ENCODE data around the gene BHLHA15.

DNA sequence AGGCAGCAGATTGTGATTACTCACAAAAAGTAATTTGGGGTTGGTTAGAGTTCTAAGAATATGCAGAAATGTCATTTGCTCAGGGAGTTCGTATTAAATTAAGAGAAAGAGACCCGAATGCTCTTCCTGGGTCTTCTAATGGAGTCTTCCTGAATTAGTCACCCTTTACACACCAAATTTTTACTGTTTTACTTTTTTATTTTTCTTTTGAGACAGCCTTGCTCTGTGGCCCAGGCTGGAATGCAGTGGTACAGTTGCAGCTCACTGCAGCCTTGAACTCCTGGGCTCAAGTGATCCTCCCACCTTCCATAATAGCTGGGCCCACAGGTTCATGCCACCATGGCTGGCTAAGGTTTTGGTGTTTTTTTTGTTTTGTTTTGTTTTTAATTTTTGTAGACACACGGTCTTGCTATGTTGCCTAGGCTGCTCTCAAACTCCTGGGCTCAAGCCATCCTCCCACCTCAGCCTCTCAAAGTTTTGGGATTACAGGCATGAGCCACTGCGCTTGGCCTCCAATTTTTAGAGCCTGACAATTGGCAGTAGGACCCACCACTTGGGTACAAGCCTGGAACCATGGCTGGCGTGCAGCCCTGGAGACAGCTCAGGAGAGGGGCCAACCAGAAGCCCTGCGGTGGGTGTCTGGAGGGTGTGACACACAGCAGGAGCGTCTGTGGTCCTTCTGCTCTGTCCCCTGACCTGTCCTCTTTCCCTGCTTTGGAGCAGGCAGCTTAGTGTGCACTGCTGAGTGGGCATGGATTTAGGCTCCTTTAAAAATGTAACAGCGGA, 16.4 kb upstream of the BHLHA15 start:
- TF ChIP-seq TAF1 (IDR thresholded peaks at IDR 0.05; ENCODE audit: borderline replicate concordance, insufficient read depth, low read length) (no peak), POLR2AphosphoS5 (IDR thresholded peaks at IDR 0.05; ENCODE audit: low read depth, low read length) (no peak)
- TF ChIP-seq, protein P1, sequence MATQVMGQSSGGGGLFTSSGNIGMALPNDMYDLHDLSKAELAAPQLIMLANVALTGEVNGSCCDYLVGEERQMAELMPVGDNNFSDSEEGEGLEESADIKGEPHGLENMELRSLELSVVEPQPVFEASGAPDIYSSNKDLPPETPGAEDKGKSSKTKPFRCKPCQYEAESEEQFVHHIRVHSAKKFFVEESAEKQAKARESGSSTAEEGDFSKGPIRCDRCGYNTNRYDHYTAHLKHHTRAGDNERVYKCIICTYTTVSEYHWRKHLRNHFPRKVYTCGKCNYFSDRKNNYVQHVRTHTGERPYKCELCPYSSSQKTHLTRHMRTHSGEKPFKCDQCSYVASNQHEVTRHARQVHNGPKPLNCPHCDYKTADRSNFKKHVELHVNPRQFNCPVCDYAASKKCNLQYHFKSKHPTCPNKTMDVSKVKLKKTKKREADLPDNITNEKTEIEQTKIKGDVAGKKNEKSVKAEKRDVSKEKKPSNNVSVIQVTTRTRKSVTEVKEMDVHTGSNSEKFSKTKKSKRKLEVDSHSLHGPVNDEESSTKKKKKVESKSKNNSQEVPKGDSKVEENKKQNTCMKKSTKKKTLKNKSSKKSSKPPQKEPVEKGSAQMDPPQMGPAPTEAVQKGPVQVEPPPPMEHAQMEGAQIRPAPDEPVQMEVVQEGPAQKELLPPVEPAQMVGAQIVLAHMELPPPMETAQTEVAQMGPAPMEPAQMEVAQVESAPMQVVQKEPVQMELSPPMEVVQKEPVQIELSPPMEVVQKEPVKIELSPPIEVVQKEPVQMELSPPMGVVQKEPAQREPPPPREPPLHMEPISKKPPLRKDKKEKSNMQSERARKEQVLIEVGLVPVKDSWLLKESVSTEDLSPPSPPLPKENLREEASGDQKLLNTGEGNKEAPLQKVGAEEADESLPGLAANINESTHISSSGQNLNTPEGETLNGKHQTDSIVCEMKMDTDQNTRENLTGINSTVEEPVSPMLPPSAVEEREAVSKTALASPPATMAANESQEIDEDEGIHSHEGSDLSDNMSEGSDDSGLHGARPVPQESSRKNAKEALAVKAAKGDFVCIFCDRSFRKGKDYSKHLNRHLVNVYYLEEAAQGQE (IDR thresholded peaks at IDR 0.05; ENCODE audit: insufficient read depth in 1 of 2, low read depth in 2 of 2, low read length in 2 of 2) = no peak
